Measurements from ENCODE around the gene TOGARAM1. TPM values are rescaled to one million over a fixed set of nuclear protein-coding genes. Genes with fewer than 3 reads are reported as not detected.

Gene TOGARAM1
- total RNA-seq, 4 donors from 2014 or later, result 12.0 to 21.2 (median 20.0) TPM

GRCh38 chr14:44995196-44995595, 33.2 kb downstream of the TOGARAM1 start:
- peaks cover 0 to 22% of the 10 kb centered on the region in 2 donors for H3K36me3 ChIP-seq
- 87 to 93% methylated on average over 3 of the region's 3 CpGs for WGBS, 2 donors (ENCODE audit: low coverage in 1 of 2)
- H3K4me3 ChIP-seq, result no peak overlapping the region
- no peak for ATAC-seq
- no peaks in the 10 kb centered on the region for H3K27me3 ChIP-seq
- TF ChIP-seq, protein P1, sequence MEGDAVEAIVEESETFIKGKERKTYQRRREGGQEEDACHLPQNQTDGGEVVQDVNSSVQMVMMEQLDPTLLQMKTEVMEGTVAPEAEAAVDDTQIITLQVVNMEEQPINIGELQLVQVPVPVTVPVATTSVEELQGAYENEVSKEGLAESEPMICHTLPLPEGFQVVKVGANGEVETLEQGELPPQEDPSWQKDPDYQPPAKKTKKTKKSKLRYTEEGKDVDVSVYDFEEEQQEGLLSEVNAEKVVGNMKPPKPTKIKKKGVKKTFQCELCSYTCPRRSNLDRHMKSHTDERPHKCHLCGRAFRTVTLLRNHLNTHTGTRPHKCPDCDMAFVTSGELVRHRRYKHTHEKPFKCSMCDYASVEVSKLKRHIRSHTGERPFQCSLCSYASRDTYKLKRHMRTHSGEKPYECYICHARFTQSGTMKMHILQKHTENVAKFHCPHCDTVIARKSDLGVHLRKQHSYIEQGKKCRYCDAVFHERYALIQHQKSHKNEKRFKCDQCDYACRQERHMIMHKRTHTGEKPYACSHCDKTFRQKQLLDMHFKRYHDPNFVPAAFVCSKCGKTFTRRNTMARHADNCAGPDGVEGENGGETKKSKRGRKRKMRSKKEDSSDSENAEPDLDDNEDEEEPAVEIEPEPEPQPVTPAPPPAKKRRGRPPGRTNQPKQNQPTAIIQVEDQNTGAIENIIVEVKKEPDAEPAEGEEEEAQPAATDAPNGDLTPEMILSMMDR (IDR thresholded peaks at IDR 0.05), result no peak
- TF ChIP-seq EP300 (IDR thresholded peaks at IDR 0.05) (no peak), POLR2A (IDR thresholded peaks at IDR 0.05) (no peak), POLR2AphosphoS5 (IDR thresholded peaks at IDR 0.05) (no peak)
- H3K4me1 ChIP-seq, result no peaks in the 10 kb centered on the region
- H3K27ac ChIP-seq, result no peak overlapping the region
- H3K9me3 ChIP-seq, result no peaks in the 10 kb centered on the region

DNA sequence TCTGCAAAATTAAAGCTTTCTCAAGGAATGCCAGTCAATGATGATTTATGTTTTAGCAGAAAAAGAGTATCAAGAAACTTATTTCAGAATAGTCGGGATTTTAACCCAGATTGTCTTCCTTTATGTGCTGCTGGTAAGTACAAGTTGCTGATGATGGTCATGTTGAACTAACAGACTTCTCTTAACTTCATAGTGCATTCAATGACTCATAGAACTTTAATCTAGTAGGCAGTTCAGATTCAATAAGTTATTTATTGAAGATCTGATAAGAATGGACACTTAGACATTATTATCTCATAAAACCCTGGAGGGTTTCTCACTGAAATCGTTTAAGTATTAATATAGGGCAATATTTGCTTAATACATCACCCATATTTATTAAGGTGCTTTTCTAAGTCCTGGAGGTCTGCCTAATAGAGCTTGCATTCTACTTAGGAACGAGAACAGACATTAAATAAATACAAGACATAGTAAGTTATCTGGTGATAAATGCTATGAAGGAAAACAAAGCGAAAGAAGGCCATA, 33.8 kb downstream of the TOGARAM1 start:
- WGBS, 2 donors (ENCODE audit: low coverage in 1 of 2), result 49 to 69% methylated on average over 4 of the region's 4 CpGs
- Histone ChIP-seq H3K4me3 (no peak overlapping the region), H3K4me1 (no peaks in the 10 kb centered on the region), H3K9me3 (no peaks in the 10 kb centered on the region), H3K36me3 (peaks cover 3 to 29% of the 10 kb centered on the region in 2 donors), H3K27me3 (no peaks in the 10 kb centered on the region), H3K27ac (no peak overlapping the region)
- TF ChIP-seq POLR2AphosphoS5 (IDR thresholded peaks at IDR 0.05) (no peak), POLR2A (IDR thresholded peaks at IDR 0.05) (no peak), EP300 (IDR thresholded peaks at IDR 0.05) (no peak)
- TF ChIP-seq, protein P1 (IDR thresholded peaks at IDR 0.05), result no peak
- ATAC-seq, result no peak

- 88 to 100% methylated on average over 2 of the region's 2 CpGs for WGBS, 2 donors (ENCODE audit: low coverage in 1 of 2)
- no peaks in the 10 kb centered on the region for H3K9me3 ChIP-seq
- no peak overlapping the region for H3K4me3 ChIP-seq
- H3K36me3 ChIP-seq, result peaks cover 3 to 53% of the 10 kb centered on the region in 2 donors
- H3K4me1 ChIP-seq, result no peaks in the 10 kb centered on the region
- H3K27ac ChIP-seq, result no peak overlapping the region
- H3K27me3 ChIP-seq, result no peaks in the 10 kb centered on the region
- no peak for TF ChIP-seq POLR2A (IDR thresholded peaks at IDR 0.05)
- no peak for TF ChIP-seq EP300 (IDR thresholded peaks at IDR 0.05)
- TF ChIP-seq, protein P1 (IDR thresholded peaks at IDR 0.05), result no peak
- TF ChIP-seq POLR2AphosphoS5 (IDR thresholded peaks at IDR 0.05), result no peak
- ATAC-seq, result no peak
Measured at GRCh38 chr14:45003924-45004323, 41.9 kb downstream of the TOGARAM1 start.

DNA sequence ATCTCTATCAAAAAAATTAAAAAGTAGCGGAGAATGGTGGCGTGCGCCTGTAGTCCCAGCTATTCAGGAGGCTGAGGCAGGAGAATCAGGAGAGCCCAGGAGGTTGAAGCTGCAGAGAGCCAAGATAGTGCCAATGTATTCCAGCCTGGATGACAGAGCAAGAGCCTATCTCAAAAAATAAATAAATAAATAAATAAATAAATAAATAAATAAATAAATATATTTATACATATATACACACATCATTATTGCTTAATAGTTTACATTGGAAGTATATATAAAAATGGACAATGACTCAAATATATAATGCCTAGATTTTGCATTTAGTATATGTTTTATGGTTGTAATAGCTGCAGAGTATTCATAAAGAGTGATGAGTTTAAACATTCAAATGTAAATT, 53.1 kb downstream of the TOGARAM1 start:
- H3K4me1 ChIP-seq, result no peaks in the 10 kb centered on the region
- H3K4me3 ChIP-seq, result no peak overlapping the region
- no peak for TF ChIP-seq POLR2AphosphoS5 (IDR thresholded peaks at IDR 0.05)
- no peak for TF ChIP-seq EP300 (IDR thresholded peaks at IDR 0.05)
- TF ChIP-seq, protein P1 (IDR thresholded peaks at IDR 0.05), result no peak
- no peak for TF ChIP-seq POLR2A (IDR thresholded peaks at IDR 0.05)
- no peaks in the 10 kb centered on the region for H3K9me3 ChIP-seq
- no peaks in the 10 kb centered on the region for H3K27me3 ChIP-seq
- H3K36me3 ChIP-seq, result peaks cover 0 to 70% of the 10 kb centered on the region in 2 donors
- ATAC-seq, result no peak
- H3K27ac ChIP-seq, result no peak overlapping the region
- WGBS, 2 donors (ENCODE audit: low coverage in 1 of 2), result 100% methylated on average over 3 of the region's 3 CpGs; no CpG with 5 or more reads in 1 of the 2 donors

DNA sequence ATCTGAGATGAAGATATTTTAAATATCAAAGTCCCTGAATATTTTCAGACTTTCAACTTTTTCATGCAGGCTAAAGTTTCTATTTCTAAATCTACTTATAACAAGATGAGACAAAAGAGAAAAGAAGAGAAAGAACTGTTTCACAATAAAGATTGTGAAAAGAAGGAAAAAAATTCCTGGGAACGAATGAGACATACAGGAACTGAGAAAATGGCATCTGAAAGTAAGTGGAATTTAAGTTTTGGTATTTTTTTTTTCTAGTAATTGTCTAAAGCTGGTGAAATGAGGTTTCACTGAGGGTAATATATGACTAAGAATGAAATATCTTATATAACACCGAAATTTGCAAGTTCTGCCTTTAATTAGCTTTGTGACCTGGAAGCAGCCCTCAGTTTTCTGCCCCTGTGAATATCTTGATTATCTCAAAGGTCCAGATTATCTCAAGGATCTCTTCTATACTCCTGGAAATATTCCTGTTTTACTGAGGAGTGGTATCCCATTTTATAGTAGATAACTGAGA, 66.2 kb downstream of the TOGARAM1 start:
- TF ChIP-seq, protein P1 (IDR thresholded peaks at IDR 0.05), result no peak
- TF ChIP-seq POLR2AphosphoS5 (IDR thresholded peaks at IDR 0.05) (no peak), EP300 (IDR thresholded peaks at IDR 0.05) (no peak), POLR2A (IDR thresholded peaks at IDR 0.05) (no peak)
- Histone ChIP-seq H3K36me3 (peaks cover 0 to 89% of the 10 kb centered on the region in 2 donors), H3K9me3 (no peaks in the 10 kb centered on the region), H3K4me1 (no peaks in the 10 kb centered on the region), H3K27me3 (no peaks in the 10 kb centered on the region), H3K27ac (no peak overlapping the region), H3K4me3 (no peak overlapping the region)
- no peak for ATAC-seq
- WGBS, 2 donors (ENCODE audit: low coverage in 1 of 2), result 78 to 90% methylated on average over 2 of the region's 2 CpGs
